HG02943 (cell line): ENCODE measurements around the gene HDGFL2.
A peak's percentile ranks its signal among the peaks of the same experiment; 100 is the strongest.

Experiments
- ATAC-seq: cut with Tn5 transposase; IDR thresholded peaks from one replicate; pipeline ENCODE4 v1.9.1; 2021; ENCODE audit warnings: mild to moderate bottlenecking, low read depth, moderate library complexity; ENCODE audit not compliant: unreplicated experiment

Gene HDGFL2

DNA sequence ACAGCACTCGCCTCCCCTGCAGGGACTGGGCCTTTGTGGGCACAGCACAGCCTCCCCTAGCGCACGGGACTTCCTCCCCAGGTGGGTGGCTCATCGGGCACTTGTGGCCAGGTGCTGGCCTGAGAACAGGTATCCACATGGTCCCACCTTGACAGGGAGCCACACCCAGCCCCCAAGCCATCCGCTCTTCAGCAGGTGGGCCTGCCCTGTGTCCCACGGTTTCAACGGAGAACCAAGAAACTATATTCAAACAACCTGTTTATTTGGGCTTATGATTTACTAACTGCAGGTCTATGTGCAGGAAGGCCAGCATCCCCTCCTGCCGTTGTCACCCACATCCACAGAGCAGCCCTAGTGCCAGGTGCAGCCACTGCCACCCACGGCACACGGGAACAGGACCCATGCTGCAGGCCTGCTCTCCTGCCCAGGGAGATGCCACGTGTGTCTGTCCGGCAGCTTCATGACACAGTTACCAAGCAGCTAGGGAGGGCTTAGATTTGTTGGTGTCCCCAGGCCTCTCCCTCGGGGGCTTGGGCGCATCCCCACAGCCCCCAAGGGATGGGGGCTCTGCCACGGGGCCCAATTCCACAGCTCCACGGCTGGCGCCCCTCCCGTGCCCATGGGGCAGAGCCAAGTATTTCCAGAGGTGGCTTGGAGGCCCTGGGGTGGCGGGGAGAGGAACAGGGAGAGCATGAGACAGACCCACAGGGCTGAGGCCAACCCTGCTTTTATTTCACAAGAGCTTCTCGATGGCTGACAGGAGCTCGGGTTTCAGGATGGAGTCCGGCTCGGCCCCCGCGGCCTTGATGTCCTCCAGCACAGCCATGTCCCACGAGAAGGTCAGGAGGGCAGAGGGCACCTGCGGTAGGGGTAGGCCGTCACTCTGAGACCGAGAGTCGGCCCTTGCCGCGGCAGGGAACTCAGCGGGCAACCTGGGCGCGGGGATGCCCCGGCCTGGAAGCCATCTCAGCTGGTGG, 27.0 kb upstream of the HDGFL2 start:
- ATAC-seq: no peak

DNA sequence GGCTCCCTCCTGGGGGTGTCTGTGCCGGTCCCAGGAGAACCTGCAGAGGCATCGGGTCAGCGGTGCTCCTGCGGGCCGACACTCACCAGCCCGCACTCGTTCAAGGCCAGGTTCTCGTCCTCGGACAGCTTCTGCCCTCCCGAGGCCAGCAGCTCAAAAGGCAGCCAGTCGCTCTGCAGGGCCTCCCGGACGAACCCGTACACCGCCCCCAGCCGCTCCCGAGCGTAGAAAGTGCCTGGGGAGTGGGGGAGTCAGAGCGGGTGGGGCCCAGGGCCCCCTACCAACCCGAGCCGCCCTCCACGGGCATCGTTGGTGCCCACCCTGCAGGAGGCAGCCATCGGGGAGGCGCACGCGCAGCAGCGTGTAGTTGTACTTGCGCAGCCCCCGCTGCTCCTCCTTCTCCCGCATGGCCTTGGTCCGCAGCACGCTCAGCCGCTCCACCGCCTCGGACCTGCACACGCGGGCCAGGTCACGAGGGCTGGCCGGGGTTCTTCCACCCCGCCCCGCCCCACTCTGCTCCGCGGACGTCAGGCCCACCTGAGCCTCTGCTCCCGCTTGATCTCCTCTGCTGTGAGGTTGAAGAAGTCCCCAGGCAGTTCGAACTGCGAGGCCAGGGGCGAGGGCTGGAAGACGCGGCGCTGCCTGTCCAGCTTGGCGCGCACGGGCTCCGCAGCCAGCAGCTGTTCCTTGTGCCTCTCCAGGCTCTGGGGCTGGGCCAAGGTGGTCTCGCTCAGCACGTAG, 26.0 kb upstream of the HDGFL2 start:
- no peak for ATAC-seq

DNA sequence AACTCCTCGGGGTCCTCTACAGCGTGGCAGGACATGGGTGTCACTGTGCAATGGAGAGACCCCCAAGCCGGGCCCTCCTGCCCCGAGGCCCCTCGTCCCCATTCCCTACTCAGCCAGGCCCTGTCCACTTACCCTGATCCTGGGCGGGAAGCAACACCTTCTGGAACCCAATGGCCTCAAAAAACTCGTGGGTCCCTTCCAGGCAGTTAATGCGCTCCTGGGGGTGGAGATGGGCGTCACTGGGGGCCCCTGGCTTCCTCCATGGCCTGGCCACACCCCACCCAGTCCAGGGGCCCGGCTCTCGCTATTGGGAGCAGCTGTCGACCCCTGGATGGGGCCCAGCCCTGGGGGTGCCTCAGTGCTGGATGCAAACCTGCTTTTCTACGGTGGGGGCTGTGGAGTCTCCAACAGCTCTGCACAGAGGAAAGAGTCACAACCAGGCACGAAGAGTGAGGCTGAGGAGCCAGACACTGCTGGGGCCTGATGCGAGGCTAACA, 25.3 kb upstream of the HDGFL2 start:
- no peak for ATAC-seq

DNA sequence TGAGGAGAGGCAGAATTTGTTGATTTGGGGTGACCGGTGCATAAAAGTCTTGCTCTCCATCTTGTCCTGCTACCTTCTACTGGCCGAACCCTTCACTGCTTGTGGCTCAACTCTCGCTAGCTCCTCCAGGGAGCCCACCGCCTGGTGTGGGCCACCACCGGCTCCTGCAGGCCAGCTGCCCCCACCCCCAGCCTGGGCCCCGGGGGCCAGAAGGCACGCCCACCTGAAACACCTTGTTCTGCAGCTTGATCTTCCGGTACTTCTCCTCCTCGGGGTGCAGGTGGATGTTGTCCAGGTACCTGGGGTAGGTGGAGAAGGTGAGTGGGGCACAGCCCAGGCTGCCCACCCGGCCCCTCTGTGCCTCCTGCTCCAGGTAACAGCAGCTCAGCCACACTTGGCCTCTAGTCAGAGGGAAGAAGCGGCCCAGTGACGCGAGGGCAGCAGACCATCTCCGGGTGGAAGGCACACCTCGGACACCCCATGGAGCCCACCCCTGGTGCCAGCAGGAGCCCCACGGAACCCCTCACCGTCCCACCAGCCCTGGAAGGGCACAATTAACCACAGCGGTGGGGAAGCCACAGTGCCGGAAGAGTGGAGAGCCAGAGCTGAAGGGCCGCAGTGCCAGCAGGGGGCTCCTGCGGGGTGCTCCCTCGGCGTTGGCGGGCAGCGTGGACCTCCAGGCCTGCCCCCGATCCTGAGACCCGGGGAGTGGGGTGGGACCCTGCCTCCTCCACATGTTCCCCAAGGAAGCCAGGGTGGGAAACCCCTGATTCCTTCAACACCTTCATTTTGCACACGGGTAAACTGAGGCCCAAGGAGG, 24.6 kb upstream of the HDGFL2 start:
- ATAC-seq: no peak

DNA sequence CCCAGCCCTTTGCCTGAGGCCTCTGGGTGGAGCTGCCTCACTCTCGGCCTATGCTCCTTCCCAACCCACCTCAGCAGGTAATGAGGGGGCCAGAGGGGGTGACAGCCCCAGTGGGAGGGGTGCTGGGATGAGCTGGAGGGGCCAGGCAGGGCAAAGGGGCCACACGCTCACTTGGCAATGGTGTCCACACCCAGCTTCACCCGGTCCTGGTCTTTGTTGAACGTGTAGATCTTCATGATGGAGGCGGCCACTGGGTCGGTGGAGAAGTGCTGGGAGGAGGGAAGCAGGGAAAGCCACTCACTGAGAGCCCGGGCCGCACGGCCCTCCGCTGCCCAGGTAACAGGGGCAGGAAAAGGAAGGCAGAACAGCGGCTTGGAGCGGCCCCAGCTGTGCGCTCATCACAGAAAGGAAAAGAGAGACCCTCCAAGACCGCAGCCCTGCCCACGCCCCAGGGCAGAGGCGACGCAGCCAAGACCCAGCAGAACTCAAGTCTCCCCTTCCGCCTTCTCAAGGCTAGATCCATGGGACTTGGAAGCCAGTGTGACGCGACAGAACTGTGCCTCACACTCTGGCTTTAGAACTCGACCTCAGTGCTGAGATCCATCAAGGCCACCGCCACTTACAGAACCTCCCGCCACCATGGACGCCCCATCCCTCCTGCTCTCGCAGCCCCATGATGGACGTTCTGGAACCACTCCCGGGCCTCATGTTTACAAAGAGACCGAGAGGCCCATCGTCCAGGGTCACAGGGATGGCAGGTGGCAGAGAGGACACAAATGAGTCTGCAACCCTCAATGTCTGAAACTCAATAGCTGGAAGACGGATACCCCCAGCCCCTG, 23.7 kb upstream of the HDGFL2 start:
- ATAC-seq: no peak

DNA sequence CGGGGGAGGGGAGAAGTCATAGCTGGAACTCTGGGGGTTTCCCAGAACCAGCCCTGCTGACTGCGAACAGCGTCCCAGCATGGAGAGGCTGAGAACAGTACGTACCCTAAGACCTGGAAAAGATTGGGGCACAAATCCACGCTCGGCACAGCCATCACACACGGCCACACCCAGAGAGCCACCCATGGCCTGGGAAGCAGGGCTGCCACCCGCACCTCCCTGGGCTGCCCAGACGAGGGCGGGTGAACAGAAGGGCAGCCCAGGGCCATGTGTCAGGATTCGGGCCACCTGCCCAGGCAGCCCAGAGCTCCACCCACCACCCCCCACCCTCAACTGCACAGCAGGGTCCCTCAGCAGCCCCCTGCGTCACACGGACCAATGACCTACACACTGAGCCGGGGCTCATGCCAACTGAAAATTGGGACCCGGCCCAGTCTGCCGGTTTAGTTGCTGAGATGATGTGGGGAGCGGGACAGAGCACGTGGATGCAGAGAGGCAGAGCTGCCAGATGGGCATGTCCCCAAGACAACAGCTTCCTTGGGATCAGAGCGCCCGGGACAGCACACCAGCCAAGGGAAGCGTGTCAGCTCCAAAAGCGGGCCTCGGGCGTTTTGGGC, 23.0 kb upstream of the HDGFL2 start:
- ATAC-seq: no peak

DNA sequence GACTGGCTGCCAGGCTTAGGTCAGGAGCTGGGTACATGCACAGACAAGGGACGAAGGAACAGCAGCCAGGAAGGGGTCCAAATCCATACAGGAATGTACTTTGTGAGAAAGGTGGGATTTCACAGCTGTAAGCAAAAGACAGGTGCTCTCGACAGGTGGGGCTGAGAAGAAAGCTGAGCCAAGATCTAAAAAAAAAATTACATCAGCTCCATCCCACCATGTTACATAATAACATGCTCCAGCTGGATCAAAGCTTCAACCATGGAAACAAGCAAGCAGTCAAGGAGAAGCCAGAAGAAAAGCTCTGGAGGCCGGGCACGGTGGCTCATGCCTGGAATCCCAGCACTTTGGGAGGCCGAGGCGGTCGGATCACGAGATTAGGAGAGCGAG, 22.5 kb upstream of the HDGFL2 start:
- no peak for ATAC-seq

DNA sequence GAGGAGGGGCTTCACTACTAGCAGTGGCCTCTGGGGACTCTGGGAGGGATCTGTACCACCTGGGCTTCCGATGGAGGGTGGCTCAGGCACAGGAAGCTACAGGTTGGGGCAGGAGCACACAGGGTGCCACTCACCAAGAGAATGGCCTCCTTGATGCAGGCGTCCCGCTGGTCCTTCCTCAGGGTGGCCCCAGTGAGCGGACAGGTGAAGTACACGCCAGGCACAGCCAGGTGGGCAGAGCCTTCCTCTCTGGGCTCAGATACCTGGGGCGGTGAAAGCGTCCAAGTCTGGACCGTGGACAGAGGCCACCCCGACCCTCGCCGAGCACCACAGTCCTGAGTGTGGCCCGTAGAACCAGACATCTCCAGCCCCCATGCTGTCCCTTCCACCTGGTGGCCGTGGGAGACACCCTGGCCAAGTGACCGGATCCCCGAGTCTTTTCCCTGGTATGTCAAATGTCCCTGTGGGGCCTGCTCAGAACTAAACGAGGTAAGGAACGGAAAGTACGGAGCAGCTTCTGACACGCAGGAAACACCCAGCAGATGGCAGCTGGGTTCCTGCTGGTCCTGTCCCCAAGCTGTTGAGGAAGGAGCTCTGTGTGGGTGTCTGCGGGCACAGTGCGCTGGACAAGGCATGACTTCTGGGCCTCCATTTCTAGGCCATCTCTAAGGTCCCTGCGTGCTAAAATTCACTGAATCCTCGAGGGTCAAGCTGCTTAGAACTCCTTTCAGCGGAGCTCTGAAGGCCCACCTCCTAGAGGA, 19.7 kb upstream of the HDGFL2 start:
- no peak for ATAC-seq

DNA sequence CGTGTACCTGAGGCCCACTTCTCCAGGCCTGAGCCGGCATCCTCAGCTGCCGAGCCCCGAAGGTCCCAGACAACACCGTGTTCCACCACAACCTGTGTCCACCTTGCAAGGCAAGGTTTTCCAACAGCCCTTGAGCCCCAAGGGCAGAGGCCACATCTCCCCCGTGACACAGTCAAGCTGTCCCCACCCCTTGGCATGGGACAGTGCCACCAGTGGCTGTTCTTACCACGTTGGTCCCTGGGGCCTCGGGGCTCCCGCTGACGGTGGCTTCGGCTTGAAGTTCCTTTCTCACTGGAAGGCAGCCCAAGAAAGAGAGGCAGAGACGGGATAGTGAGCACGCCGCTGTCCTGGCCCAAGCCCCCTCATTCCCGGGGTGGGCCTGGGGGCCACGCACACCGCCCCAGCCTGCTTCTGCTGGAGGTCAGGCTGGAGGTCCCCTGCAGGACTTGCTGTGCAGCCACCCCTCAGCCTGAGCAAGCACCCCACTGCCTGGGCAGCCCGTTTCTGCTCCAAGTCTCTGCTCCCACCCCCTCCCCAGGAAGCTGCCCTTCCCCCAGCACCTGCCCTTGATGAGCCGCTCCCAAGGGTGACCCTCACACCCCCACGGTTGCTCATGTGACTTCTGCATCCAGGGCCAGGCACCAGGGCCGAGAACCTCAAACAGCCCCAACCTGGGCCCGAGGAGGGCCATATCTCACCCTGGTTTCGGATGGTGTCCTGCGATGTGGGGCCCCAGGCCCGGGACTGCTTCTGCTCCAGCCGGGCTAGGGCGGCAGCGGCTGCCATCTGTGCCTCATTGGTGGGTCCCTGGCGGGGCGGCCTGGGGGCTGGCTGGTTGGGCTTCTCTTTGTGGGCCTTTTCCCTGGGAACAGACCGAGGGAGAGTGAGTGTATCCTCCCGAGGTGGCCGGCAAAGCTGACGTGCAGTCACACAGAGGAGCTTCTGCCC, 18.6 kb upstream of the HDGFL2 start:
- no peak for ATAC-seq

DNA sequence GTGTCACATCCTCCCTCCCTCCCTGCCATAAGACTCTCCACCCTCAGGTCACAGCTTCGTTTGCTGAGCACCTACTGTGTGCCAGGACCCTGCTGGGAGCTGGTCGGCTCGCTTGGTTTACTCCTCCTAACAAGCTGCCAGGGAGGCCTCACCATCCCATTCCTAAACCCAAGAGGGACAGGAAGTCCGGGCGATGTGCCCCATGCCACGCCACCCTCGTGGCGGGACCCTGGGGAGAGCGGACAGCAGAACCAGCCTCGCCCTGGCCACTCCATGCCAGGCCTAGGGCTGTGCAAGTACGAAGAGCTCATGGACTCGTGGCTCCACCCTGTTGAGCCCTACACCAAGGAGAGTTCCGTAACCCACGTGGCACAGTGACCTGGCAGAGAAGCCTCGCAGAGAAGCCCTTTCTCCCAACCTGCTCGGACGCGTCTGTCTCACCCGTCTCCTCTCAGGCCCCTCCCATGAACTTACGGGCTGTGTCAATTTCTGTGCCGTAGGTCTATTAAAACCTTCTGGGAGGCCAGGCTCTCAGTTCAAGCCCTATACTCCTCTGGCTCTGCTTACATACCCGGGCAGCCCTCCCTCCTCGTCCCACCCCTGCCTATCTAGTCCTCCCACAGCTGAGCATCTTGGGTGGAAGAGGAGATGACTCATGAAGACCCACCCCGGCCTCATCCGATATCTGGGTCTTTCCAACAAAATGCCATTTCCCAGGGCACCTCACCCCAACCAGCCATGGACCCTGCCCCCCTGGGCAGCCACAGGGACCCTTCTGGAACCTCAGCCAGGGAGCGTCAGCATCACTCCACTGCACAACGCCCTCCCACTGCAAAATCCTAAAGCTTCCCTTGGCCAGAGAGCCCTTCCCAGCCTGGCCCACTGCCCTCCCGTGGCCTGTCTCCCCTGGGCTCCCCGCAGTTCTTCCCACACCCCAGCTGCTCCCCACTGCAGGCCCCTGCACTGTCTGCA, 17.1 kb upstream of the HDGFL2 start:
- ATAC-seq: no peak

DNA sequence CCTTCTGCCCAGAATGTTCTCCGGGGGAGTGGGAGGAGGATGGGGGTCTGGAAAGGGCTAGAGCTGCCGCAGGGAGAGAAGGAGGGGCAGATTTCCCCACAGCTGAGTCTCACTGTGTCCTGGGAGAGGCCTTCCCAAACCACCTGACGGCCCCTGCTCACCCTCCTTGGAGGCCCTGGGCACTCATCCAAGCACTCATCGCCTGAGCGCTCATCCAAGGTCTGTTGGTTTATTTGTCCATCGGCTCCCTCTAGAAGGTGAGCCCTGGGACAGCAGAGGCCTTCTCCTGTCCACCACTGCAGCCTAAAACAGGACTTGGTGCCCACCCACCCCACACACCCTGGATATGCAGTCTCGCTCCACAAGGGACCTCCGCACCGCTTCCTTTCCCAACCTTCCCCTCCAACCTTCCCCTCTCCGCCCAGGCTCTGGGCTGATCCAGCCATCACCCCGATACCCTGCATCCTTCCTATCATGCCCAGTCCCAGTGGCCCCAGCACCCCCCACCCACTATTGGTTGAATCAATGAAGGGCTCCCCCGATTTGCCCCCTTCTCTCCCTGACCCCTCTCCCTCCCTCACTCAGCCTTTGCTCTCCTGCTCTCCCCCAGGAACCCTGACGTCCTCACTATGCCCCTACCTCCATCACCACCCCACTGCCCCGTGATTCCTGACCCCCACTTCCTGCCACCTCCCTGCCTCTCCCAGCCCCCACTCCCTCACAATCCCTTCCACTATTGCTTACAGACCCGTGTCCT, 16.2 kb upstream of the HDGFL2 start:
- ATAC-seq: no peak

DNA sequence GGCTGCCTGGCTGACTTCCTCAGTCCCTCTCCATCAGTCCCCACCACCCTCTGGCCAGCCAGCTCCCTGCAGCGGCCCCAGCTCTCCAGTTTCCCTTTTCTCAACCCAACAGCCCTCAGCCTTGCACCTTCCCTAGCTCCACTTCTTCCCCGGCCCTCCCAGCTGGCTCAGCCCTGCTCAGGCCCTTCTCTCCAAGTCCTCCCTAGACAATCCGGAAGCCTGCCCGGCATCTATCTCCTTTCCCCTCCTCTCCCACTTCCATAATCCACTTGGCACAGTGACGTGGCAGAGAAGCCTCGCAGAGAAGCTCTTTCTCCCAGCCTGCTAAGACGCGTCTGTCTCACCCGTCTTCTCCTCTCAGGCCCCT, 15.6 kb upstream of the HDGFL2 start:
- no peak for ATAC-seq

DNA sequence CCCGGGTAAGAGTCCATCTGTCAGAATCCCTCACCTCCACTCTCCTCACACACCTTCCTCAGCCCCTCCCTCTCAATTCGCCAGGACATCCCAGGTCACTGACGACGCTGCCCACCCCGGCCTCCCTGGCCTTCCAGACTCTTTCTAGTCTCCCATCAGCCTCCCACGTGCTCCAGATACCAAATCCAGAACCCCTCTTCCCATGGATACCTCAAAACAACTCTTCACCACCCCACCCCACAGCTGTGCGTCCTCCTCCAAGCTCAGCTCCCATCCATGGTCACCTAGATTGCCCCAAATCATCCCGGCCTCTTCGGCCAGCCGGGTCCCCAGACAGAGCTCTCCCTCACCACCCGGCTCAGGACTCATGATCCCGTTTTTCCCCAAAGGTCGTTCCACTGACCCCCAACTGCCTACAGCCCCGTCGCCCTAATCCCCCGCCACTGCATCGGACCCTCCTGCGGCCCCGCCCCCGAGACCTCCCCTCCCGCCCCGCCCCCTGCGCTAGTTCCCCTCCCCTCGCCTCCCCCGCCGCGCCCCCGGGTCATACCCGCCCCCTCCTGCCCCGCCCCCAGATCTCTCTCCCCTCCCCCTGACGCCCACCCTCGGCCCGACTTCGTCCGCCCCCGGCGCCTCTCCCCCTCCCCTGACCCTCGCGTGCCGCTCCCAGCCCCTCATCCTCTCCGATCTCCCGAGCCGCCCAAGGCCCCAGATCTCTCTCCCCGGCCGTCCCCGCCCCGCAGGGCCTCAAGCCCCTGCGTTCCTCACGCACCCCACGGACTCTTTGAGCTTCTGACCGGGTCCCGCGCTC, 15.0 kb upstream of the HDGFL2 start:
- ATAC-seq: peak; percentile 7

DNA sequence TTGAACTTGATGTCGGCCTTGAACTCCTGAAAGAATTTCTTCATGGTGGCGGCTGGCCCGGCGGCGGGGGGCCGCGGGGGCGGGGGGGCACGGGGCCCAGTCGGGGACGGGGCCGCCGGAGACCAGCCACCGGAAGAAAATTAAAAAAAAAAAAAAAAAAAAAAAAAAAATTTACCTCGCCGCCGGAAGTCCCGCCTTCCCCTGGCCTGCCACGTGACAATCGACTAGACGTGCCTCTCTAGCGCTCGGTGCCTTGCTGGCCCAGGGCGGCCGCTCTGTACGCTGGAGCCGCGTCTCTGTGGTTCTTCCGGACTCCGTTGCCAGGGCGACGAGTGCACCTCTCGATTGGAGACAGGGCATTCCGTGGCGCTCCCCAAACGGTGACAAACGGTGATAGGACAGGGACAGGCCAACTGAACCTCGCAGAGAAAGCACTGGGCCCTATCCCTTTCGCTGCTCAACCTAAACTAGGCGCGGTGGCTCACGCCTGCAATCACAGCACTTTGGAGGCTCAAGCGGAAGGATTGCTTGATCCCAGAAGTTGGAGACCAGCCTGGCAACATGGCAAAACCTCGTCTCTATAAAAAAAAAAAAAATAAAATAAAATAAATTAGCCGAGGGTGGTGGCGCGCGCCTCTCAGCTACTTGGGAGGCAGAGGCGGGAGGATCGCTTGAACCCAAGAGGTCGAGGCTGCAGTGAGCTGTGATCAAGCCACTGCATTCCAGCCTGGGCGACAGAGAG, 14.3 kb upstream of the HDGFL2 start, which contains the start of gene UBXN6:
TSS of gene UBXN6 (minus strand) at position 141 of the 742 bp plus-strand sequence. CDS start at position 44, 97 bp downstream.
- peak; percentile 89 for ATAC-seq
